AG20443 (cell line): Measurements from ENCODE around the gene TTC22.
A peak's percentile ranks its signal among the peaks of the same experiment; 100 is the strongest.
"Not testable (repeated sequence)": the region's sequence is repeated elsewhere in the genome, so short reads cannot be mapped to it uniquely, and the experiment has no call there.

Source experiments
- DNase-seq: peaks from one replicate; pipeline ENCODE4 v3.0.0; 2012; ENCODE audit warnings: low spot score, mixed read lengths

Gene TTC22

DNA sequence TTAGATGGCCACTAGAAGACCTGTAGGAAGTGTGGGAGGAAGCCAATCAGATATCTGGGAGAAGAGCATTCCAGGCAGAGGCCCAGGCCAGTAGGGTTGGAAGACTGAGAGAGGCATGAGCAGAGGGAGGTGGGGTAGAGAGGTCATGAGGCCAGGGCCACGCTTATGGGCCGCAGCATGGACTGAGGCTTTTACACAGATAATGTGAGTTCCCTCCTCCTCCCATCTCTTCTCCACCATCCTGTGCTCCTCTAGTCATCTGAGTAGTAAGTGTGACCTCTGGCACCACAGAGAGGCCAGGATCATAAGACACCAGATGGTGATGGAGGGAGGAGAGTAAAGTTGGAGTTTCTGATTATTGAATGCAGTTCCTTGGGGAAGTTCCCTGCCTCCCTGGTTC, 17.1 kb downstream of the TTC22 start:
- DNase-seq, result no peak

DNA sequence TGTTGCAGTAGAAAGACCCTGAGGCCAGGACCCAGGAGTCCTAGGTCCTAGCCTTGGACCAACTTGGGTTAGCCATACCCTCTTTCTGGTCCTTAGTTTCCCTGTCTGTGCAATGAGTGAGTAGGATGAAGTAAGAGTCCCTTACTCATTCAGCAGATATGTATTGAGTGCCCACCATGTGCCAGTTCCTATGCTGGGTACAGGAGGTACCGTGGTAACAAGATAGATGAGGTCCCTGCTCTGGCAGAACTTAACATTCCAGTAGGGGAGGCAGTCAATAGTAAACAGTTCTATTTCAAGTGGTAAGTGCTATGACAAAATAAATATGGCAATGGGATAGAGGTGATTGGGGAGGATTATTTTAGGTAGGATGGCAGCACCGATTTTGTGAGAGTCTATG, 18.5 kb downstream of the TTC22 start:
- DNase-seq, result no peak

DNA sequence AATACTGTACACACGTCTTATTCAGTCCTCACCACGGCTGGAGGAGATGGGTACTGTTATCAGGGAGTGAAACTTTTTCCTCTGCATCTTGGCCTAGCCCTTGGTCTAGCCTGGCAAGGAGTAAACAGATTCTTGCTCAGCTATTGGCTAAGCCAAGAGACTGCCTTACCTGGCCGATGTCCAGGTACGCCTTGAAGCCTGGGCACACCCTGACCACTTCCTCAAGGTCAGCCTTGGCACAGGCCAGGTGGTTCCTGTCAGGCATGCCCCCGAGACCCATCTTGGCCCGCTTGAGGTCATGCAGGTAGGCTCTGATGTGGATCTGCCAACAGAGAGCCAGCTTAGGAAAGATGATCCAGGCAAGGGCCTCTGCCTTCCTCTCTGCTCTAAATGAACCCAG, 19.0 kb downstream of the TTC22 start:
- DNase-seq, result no peak

DNA sequence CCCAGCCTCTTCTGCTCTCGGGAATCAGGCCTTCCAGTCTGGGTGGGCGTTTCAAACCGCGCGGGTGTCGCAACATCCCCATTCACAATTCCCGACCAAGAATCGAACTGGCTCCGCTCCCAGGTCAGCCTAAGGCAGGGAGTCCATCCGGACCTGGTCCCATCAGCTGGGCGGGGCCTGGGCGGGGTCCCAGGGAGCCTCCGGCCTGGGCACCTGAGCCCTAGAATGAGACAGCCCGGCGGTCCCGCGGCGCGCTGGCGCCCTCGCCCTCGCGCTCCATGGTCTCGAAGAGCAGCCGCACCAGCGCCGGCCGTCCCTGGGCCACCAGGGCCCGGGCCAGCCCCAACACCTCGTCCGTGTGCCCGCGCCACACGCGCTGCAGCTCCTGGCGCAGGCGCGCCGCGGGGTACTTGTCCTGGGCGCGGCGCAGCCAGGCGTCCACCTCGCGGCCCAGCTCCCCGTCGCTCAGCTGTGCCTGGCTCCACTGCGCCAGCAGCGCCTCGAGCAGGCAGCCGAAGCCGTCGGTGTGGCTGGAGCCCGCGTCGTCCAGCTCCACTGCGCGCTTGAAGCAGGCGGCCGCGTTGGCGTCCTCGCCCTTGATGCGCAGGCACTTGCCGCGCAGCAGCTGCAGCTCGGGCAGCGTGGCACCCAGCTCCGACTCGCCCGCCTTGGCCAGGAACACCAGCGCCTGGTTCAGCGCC, 19.9 kb downstream of the TTC22 start:
- DNase-seq, result peak; percentile 40

DNA sequence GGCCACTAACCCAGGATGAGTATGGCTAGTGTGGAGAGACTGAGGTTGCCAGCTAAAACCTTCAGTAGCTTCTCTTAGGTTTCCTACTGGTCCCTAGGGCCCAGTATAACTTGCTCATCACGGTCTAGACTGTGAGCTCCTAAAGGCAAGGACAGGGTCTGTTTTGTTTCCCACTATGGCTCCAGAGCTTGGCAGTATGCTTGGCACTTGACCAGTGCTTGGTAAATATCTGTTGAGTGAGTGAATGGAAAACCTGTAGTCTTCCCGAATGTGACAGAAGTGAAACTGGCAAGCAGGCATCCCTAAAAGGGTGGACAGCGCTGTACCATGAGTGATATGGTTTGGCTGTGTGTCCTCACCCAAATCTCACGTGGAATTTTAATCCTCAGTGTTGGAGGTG, 23.7 kb downstream of the TTC22 start:
- DNase-seq, result no peak

DNA sequence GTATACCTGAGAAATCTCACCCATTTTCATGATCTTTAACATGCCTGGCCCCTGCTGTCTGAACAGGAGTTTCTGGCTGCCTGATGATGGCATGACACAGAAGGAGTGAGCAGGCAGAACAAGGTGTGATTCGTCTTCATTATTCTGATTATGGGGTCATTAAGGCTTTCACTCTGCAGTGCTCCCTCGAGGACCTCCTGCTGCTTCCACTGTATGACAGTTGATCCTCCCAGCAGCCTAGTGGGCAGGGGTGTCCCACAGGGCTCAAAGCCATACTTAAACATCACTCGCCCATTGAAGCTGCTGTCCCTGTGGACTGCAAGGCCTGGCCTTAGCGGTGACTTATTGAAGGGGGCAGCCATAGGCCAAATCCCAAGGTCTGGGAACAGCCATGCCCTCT, 24.1 kb downstream of the TTC22 start:
- DNase-seq, result no peak

DNA sequence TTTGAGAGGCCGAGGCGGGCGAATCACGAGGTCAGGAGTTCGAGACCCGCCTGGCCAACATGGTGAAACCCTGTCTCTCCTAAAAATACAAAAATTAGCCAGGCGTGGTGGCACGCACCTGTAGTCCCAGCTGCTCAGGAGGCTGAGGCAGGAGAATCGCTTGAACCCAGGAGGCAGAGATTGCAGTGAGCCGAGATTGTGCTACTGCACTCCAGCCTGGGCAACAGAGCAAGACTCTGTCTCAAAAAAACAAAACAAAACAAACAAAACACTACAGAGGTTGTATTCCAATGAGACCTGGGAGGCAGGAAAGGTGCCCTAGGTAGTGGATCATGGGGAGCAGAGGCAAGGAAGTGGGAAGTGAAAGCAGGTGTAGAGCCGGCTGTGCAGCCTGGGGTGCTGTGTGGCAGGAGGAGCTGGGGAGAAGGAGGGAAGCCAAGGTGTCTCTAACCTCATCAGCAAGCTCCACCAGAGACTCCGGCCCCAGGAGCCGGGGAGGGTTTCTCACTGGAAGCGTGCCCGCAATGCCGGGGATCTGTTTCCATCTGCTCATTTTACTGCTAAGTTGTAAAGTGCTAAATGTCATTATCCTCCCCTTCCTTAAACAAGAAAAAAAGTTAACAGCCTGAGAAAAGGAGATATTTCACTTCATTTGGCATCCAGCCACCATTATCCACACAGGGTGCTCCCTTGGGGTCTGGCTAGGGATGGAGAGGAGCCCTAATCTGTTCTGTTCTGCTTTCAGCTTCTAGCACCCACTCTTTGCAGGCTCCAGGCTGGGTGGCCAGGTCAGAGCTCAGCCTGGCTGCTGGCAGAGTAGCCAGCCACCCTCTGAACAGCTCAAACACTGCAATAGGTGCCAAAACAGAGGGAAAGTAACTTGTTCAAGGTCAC, 25.0 kb downstream of the TTC22 start:
- not testable (repeated sequence) for DNase-seq

DNA sequence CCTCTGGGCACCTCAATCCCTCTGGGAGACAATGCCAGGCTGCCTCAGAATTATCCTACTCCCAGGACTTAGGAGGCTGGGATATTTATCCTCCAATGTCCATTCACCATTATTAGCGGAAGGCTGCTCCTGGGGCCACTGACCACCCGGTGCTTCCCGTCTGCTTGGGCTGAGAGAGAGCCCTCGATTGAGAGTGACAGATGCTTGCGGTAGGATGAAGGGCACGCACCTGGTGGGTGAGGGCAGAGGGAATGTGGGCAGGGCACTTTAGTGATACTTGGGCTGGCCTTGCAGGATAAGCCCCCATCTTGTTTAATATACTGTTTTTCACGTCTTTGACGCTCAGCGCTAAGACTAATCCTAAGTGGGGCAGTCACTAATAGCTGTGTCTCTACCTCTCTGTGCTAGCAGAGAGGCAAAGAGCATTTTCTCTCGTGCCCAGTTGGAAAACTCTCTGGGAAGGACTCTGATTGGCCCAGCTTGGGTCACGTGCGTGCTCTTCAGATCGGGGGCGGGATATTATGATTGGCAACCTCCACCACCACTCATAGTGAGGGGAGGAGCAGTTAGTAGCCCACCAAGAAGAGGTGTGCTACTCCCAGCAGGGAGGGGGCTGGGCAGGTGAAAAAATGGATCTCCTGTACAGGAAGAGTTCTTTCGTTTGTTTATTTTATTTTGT, 26.2 kb downstream of the TTC22 start:
- DNase-seq, result no peak

DNA sequence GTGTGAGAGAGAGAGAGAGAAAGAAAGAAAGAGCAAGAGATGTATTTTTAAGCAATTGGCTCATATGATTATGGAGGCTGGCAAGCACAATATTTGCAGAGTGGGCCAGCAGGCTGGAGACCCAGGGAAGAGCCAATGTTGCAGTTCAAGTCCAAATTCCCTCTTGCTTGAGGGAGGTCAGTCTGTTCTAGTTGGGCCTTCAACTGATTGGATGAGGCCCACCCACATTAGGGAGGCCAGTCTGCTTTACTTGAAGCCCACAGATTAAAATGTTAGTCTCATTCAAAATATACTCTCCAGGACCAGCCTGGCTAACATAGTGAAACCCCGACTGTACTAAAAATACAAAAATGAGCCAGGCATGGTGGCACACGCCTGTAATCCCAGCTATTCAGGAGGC, 28.2 kb downstream of the TTC22 start:
- no peak for DNase-seq

DNA sequence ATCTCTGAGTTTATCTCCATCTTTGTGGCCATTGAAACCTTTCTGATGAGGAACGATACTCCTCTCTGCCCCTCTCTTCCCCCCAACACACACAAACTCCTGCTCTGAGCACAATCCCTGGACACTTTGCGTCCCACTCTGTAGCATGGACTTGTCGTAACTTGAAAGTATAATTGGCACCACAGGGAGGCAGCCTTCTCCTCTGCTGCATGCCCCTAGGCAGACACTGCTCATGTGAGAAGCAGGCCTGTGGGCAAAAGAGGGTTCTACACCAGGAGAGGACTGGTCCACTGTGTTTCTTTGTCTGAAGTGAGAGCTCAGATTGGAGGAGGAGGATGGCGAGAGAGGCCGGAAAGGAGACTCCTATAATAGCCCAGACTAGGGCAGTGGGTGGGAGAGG, 33.0 kb downstream of the TTC22 start:
- no peak for DNase-seq

DNA sequence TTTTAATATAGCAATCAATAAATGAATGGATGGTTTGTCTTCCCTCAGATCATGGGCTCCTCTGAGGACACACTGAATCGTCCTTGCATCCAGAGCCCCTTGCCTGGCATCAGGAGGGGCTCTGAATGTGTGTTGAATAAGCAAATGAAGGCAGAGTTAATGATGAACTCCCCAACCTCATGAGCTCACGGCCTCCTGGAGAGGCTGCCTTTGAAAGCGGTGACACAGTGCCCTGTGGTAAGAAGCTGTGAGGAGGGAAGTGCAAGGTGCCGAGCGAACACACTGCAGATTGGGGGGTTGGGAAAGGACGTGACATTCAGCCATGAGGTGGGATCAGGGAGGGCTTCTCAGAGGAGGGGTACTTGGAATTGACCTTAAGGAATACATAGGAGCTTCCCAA, 33.6 kb downstream of the TTC22 start:
- no peak for DNase-seq

DNA sequence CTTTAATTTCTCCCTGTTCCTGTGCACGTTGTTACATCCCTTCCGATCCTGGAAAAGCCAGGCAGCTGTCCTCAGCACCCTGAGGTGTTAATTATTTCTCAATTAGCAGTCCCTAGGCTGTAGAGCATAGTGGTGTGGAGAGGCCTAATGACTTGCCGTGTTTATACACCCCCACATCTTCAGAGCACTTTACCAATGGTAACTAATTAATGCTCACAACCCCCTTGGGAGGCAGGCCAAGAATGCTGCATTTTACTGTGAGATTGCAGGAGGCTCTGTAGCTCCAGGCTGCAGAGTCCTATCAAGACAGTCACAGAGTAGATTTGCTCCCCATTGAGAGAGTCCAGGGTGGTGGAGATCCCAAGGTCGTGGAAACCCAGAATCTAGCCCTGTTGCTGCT, 34.4 kb downstream of the TTC22 start:
- no peak for DNase-seq

DNA sequence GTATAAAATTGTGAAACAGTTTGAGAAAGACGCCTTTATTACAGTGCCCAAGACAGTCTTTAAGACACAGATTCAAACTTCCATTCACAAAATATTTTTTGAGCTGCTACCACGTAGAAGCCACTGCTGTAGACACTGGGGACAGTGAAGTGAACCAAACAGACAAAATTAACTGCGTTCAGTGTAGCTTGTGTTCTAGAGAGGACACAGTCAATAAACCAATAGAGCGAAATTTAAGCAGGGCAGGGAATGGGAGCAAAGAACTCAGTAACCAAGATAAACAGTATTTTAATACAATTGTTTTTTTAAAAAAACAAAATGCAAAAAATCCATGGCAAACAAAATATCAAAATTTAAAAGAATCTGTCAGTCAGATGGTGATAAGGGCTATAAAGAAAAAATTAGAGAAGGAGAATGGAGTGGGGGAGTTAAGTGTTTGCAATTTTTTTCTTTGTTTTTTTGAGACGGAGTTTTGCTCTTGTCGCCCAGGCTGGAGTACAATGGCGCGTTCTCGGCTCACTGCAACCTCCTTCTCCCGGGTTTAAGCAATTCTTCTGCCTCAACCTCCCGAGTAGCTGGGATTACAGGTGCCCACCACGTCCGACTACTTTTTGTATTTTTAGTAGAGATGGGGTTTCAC, 36.1 kb downstream of the TTC22 start:
- DNase-seq, result no peak

DNA sequence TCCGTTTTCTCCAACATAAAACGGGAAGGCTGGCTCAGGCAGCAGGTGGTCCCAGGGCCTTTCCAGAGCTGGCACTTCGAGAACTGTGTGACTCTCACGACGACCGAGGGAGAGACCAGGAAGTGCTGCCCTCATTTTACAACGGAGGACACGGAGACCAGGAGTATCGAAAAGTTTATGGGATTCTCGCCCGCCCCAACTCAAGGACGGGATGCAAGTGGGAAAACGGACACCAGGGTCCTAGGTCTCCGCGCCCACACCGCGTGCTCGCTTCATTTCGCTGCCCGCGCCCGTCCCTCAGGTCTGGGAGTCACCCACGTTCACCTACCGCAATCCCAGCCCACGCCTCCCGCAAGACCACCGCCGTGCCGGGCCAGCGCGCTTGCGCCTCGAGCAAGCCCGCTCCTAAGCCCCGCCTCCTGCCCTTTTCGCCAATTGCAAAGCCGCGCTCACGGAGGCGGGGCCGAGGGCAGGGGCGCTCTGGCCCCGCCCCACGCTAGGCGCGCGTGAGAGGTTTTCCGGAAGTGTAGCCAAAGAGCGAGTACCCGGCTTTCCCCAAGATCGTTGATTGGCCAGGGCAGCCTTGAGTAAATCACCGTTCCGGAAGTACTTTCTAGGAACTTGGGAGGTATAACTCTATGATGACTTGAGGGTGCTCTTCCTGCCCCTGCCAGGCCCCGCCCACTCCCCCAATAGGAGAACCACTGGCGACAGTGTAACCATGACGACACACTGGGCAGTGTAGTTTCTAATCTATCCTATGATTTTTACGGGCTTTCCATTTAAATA, 36.8 kb downstream of the TTC22 start, which contains the start of gene PARS2:
PARS2 (minus strand) TSS at position 391 of the 789 bp plus-strand sequence. CDS start 5,362 bp downstream, outside the sequence.
- DNase-seq, result peak; percentile 99

DNA sequence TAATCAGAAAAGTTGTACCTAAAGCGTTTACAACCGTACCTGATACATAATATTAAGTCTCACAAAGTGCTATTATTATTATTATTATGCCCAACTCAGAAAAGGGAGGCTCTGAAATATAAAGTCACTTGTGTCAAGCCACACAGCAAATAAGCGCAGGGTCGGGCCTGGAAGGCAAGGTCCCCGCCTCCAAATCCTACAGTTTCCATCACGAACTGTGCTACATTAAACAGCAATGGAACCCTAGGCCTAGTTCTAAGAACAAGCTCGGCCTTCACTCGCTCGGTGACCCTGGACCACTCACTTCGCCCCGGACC, 37.3 kb downstream of the TTC22 start:
- DNase-seq, result no peak

DNA sequence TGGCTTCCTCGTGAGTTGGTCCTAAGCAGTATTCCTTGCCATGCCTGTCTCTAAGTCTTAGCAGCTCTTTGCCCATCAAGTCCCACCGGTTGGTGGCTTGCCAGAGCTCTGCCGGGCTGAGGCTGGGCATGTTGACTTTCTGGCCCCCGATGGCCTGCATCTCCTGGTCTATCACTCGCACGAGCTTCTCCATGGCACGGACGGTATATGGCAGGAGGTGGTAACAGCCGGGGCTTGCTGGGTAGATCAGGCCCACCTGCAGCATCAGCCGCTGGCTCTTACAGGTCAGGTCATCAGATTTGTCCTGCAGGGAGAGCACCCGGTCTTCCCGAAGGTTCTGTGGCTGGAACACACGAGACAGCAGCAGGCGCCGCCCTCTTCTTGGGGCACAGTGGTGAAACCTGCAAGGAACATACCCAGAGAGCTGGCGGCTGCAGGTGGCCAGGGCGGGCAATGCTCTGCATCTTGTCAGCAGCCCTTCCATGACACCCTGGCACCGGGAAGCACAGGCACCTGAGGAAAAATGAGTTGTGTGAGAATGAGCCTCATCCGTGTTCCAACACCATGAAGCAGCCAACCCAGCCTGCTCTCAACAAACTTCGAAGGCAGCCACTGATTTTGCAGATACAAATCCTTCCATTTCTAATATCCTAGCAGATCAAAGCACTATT, 42.3 kb downstream of the TTC22 start:
- no peak for DNase-seq

DNA sequence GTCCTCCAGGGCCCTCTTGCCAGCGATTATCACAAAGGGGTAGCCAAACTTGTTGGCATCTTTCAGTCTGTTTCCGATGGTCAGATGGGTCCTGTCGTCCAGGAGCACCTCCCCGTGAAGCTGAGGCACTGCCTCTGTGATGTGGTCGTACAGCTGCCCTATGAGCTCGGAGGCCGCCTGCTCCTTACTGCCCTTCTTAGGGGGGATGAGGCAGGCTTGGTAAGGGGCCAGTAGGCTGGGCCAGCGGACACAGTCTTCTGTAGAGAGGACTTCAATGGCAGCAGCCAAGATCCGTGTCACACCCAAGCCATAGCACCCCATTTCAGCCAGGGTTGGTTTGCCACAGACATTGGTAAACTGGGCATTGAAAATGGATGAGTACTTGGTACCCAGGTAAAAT, 43.3 kb downstream of the TTC22 start:
- DNase-seq, result no peak

DNA sequence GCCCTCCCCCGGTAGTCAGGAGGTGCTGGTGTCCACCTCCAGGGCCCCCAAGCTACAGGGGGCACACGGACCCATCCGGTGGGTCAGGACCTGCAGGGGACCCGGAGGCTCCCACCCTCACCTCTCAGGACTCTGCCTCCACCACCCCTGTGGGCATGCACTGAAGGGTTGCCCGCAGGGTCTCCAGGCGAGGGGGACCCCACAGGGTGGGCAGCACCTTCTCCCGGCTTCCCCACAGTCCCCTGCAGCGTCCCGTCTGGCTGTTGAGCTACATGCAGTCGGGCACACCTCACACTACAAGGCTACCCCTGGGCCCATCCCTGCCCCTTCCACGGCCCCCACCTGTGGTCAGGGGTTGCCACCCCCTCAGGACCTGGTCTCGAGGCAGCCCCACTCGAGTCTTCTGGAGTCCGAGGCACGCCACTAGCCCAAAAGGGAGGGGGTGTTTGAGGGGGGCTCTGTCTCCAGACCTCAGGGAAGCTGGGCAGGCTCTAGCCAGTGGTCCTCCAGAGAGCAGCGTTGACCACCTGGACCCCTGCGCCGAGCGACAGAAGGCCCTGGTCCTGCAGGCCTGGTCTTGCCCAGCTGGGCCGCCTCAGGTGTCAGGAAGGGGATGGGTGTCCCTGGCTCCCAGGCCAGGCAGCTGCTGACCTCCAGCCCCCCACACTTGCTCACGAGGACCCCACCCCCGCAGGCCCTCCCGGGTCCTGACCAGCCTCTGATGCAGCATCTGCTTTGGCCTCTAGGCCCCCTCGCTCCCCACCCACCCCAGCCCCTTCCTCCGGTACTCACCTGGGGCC, 46.4 kb downstream of the TTC22 start:
- no peak for DNase-seq

DNA sequence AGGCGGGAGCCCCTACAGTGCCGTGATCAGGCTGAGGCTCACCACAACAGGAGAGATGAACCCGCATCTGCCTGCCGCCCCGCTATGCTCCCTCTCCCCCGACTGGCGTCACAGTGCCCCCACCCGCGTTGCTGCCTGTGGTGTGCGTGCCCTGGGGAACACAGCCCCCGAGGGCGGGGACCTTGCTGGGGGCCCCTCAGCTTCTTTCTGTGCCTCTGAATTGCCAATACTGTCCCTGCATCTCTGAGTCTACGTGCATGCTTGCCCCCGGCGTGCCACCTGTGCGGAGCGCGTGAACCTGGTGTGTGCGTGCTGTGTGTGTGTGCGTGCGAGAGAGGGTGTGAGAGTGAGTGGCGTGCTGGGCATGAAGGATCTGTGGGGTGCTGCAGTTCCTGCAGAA, 47.1 kb downstream of the TTC22 start:
- DNase-seq, result no peak

DNA sequence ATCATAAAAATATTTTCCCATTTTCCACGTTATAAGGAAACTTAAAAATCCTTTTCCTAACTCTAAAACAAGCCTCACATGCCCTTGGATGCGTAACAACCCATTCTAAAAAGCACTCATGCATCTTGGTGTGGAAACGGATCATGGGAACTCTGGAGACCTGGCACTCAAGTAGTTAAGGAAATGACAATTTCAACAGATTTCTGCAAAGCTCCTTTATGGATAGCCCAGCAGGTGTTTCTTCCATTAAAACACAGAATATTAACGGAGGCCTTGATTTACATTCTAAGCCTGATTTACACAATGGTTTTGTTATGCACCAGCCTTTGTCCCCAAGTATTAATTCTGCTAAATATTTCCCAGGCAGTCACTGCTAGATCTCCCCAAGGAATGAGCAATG, 49.7 kb downstream of the TTC22 start:
- DNase-seq, result no peak
